ENCODE measurements around the gene GAST. TPM values are rescaled to one million over a fixed set of nuclear protein-coding genes. Genes with fewer than 3 reads are reported as not detected.
"Not testable (repeated sequence)": the region's sequence is repeated elsewhere in the genome, so short reads cannot be mapped to it uniquely, and the experiment has no call there.

The GAST gene
- total RNA-seq, 1 donor from 2014 or later: not detected

GRCh38 chr17:41681776-41682175, 30.4 kb upstream of the GAST start:
- Histone ChIP-seq H3K4me1 (peaks cover 18% of the 10 kb centered on the region), H3K27ac (no peak overlapping the region), H3K36me3 (no peaks in the 10 kb centered on the region), H3K9me3 (no peaks in the 10 kb centered on the region), H3K27me3 (ENCODE audit: low read depth) (no peaks in the 10 kb centered on the region), H3K4me3 (no peak overlapping the region)
- TF ChIP-seq CTCF (IDR thresholded peaks at IDR 0.05): no peak
- ATAC-seq (no peak), DNase-seq (no peak)
- intact Hi-C loops (cut with DNase I): no loop called here

- H3K36me3 ChIP-seq: no peaks in the 10 kb centered on the region
- H3K9me3 ChIP-seq: no peaks in the 10 kb centered on the region
- H3K27ac ChIP-seq: no peak overlapping the region
- H3K27me3 ChIP-seq (ENCODE audit: low read depth): no peaks in the 10 kb centered on the region
- ATAC-seq (no peak), DNase-seq (no peak)
- TF ChIP-seq CTCF (IDR thresholded peaks at IDR 0.05): no peak
- intact Hi-C loops (cut with DNase I): no loop called here
- H3K4me3 ChIP-seq: no peak overlapping the region
- H3K4me1 ChIP-seq: peaks cover 14% of the 10 kb centered on the region
These were observed 29.5 kb upstream of the GAST start for GRCh38 chr17:41682631-41683030.

- TF ChIP-seq CTCF (IDR thresholded peaks at IDR 0.05): no peak
- H3K9me3 ChIP-seq: no peaks in the 10 kb centered on the region
- ATAC-seq (no peak), DNase-seq (no peak)
- H3K4me1 ChIP-seq: peaks cover 16% of the 10 kb centered on the region
- H3K36me3 ChIP-seq: no peaks in the 10 kb centered on the region
- no peaks in the 10 kb centered on the region for H3K27me3 ChIP-seq (ENCODE audit: low read depth)
- no peak overlapping the region for H3K4me3 ChIP-seq
- intact Hi-C loops (cut with DNase I): no loop called here
- no peak overlapping the region for H3K27ac ChIP-seq
These were observed 28.6 kb upstream of the GAST start for GRCh38 chr17:41683441-41684007.

GRCh38 chr17:41684035-41684434, 28.1 kb upstream of the GAST start:
- peaks cover 16% of the 10 kb centered on the region for H3K4me1 ChIP-seq
- ATAC-seq: no peak
- no peaks in the 10 kb centered on the region for H3K27me3 ChIP-seq (ENCODE audit: low read depth)
- DNase-seq: no peak
- H3K36me3 ChIP-seq: no peaks in the 10 kb centered on the region
- intact Hi-C loops (cut with DNase I): no loop called here
- no peak overlapping the region for H3K27ac ChIP-seq
- H3K4me3 ChIP-seq: no peak overlapping the region
- no peaks in the 10 kb centered on the region for H3K9me3 ChIP-seq
- TF ChIP-seq CTCF (IDR thresholded peaks at IDR 0.05): no peak

GRCh38 chr17:41685753-41686152, 26.4 kb upstream of the GAST start:
- peaks cover 15% of the 10 kb centered on the region for H3K36me3 ChIP-seq
- H3K27ac ChIP-seq; ATAC-seq; H3K4me3 ChIP-seq; H3K9me3 ChIP-seq; H3K27me3 ChIP-seq (ENCODE audit: low read depth); DNase-seq; intact Hi-C loops (cut with DNase I): not testable (repeated sequence)
- H3K4me1 ChIP-seq: peaks cover 20% of the 10 kb centered on the region

- Histone ChIP-seq H3K4me3 (no peak overlapping the region), H3K27me3 (ENCODE audit: low read depth) (no peaks in the 10 kb centered on the region), H3K9me3 (no peaks in the 10 kb centered on the region), H3K36me3 (peaks cover 20% of the 10 kb centered on the region), H3K27ac (no peak overlapping the region), H3K4me1 (peaks cover 26% of the 10 kb centered on the region)
- ATAC-seq (no peak), DNase-seq (no peak)
- intact Hi-C loops (cut with DNase I): no loop called here
- TF ChIP-seq CTCF (IDR thresholded peaks at IDR 0.05): no peak
These were observed 25.9 kb upstream of the GAST start for GRCh38 chr17:41686281-41686680.

All from lower lobe of right lung (tissue), 2 donors.